NCI-H1105 treated with DMSO at 0.1 percent for 48 hours (cell line): Measurements from ENCODE around the gene STAMBPL1.

ENCODE experiments used
- DNase-seq: peaks from one replicate; lab custom pipeline; 2025; lab: John Stamatoyannopoulos, UW

The STAMBPL1 gene

GRCh38 chr10:88952647-88953111 lies 72.6 kb downstream of the STAMBPL1 start, which contains the start of gene ACTA2:
Gene ACTA2, minus strand, starts transcription at chr10:88952773. Its CDS starts 3,843 bp downstream, at chr10:88948930.
- no peak for DNase-seq

DNA sequence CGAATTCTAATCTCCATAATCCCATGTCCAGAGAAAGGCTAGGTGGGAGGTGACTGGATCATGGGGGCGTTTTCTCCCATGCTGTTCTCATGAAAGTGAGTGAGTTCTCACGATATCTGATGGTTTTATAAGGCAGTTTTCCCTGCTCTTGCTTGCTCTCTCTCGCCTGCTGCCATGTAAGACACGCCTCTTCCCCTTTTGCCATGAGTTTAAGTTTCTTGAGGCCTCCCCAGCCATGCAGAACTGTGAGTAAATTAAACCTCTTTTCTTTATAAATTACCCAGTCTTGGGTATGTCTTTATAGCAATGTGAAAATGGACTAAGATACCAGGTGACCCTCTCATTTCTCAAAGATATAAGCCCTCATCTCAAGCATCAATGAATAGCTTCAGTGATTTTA lies 73.6 kb downstream of the STAMBPL1 start:
- DNase-seq = no peak

DNA sequence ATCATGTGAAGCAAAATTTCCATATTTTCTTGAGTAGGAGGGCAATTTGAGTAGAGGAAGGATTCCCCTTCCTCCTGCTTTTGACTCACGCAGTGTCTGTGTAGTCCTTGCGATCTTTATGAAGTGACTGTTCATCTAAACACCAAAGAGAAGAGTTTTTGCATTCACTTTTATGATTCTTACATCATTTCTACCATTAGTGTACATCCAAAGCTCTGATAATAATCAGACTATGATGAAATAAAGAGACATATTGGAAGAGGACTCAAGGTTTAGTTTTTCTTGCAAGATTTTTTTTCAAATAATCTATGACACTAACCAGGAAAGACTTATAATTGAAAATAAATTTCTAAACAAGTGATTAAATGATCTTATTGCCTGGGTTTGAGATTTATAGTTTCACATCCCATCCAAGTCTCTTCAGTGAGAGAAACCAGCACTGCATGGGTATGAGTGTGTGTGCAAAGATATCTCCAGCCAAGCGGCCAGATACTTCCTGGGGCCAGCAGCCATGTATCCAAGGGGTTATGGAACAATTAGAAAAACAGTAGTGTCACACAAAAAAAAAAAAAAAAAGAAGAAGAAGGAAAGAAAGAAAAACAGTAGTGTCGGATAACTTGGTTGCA lies 74.5 kb downstream of the STAMBPL1 start:
- no peak for DNase-seq

- no peak for DNase-seq
These were observed 77.3 kb downstream of the STAMBPL1 start for GRCh38 chr10:88957381-88957780.

DNA sequence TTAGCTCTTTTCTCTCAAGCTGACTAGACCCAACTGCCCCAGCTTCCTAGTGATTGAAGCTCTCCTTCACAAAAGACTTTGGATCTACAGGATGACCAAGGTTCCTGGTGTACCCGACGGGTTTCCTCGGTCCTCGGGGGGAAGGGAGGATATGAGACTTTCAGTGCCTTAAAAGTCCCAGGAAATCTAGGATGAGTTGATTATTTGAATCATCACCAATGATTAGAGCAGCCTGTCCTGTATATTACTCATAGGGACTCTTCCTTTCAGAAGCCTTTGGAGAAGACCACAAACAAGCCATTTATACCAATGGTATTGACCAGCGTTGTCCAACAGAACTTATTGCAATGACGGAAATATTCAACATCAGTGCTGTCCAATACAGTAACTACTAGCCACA lies 78.7 kb downstream of the STAMBPL1 start:
- DNase-seq = no peak

DNA sequence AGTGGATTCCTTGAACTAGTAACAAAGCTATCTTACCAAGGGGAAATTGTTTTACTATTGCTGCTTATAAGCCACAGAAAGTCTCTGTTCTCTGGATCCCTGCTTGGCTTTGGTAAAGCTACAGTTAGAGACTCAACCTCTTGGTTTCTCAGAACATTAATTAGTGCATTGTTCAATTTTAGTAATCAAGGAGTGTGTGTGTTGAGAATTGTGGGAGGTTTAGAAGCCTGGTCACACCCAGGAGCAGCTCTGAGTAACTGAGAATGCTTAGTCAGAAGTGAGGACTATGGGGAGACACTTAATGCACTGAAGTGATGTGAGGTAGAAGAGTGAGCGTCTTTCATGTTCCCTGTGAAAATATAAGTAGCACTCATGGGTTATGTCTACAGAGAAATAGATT lies 80.8 kb downstream of the STAMBPL1 start:
- no peak for DNase-seq

- no peak for DNase-seq
These were observed 81.2 kb downstream of the STAMBPL1 start for GRCh38 chr10:88961266-88961665.

DNA sequence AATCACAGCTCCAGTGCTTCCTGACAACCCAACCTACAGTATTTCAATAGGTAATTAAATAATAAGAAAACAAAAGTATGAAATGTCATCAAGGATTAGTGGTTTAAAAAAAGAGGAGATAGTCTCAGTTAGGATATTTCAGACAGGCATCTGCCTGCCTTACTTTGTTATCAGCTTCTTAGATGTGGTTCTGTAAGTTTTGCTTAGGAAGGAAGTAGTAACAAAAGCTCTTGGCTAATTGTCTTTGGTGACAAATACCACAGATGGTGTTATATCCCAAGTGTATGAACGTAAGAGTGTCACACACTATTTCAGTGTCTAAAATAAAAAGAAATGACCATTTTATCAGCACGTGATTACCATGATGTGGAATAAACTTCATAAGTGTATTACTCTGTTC lies 82.3 kb downstream of the STAMBPL1 start:
- DNase-seq = no peak

DNA sequence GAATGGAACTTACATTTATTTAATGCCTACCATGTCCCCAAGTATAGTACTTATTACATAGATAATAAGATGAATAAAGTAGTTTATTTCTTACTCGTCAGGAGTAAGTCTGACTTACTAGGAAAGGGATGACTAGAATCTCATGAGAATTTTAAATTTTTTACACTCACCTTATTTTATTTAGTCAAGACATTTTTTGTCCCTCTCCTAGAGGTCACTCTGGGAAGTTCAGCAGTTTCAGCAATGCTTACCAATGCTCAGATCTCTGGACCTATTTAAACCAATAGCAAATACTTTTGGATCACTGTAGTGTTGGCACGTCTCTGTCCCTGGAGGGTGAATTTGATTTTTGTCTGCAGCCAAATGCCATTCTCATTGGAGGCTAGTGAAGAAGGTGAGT lies 83.3 kb downstream of the STAMBPL1 start:
- no peak for DNase-seq

- DNase-seq = no peak
These were observed 84.3 kb downstream of the STAMBPL1 start for GRCh38 chr10:88964360-88964759.

DNA sequence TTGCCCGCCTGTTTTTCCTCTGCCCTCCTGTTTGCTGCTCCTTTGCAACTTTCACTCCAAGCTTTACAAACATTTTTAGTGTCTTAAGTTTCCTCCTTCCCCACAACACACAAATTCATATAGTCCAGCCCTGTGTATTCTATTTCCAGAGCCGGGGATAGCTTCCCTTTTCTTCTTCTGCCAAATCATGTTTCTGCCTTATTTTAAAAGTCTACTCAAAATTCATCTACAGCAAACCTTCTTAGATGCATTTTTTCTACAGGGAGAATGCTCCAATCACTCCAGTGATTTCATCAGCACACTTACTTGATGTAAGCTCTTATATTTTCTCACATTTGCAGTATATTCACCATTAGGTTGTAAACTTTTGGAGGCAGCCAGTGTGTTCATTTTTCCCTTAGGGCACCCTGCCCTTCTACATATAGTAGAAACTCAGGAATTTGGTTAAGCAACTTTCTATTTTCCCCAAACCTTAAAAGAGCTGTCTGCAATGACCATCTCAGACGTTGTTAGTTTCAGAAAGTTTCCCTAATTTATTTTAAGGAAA lies 84.9 kb downstream of the STAMBPL1 start:
- DNase-seq = no peak

- no peak for DNase-seq
These were observed 86.8 kb downstream of the STAMBPL1 start for GRCh38 chr10:88966797-88967196.

DNA sequence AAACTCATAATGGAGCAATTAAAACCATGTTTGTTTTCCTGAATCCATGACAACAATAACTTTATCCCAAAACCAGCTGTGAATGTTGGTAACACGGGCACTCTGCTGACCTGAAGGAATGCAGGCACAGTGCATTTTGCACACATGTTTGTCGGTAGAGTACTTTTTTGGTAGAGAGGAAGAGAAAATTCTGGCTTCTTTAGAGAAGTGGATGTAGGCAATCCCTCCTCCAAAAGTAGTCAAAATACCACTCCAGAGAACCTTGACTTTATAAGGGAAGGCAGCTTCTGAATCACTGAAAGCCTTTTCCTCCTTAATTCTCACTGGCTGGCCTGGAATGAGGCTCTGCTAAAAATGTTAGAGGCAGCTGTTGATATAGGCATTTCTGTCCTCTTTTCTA lies 88.3 kb downstream of the STAMBPL1 start:
- DNase-seq = no peak

DNA sequence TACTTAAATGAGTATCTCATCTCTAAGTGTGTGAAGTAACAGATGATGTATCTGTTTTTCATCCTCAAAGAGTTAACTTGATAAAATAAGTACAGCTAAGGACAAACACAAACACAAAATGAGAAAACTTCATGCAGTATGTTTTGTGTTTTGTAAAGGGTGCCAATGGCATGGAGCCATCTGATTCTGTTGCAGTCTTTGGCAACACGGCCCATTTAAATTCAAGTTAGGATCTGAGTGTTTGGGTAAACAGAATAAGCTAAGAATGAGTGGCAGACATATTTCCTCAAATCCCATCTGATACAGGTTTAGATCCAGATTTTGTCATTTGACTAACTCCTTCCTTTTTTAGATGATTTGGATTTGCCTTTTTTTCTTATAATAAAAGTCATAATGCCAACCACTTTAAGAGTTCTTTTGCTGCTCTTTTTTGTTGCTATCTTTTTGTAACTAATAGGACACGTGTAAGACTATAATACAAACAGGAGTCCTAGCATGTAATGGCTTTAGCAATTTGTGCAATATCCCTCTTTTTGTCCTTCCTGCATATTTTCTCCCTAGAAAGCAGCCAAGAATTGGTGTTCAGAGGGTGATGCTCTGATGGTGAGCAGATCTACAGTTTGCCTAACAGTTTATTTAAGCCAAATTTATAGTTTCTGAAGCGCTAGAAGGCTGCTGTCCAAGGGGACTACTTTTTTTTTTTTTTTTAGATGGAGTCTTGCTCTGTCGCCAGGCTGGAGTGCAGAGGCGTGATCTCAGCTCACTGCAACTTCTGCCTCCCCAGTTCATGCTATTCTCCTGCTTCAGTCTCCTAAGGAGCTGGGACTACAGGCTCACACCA lies 91.4 kb downstream of the STAMBPL1 start:
- no peak for DNase-seq
